H1 (cell line): ENCODE results near the gene DMBX1. TPM values are rescaled to one million over a fixed set of nuclear protein-coding genes. Genes with fewer than 3 reads are reported as not detected.

Experiments
- CBX5 ChIP-seq: fragments of 300-800, 300-1000 bp; sonication (generic); IDR thresholded peaks from 2 replicates; pipeline ENCODE4 v1.7.1; 2016; ENCODE audit warnings: antibody characterized with exemption, low read length, low read depth
- CEBPB ChIP-seq: IDR thresholded peaks from 2 replicates; pipeline ENCODE4 v1.6.1; 2012; ENCODE audit warnings: low read depth, low read length
- HDAC6 ChIP-seq: IDR thresholded peaks from one replicate; pipeline ENCODE4 v1.7.1; 2012; ENCODE audit warnings: low read depth, mild to moderate bottlenecking, inconsistent platforms, low read length, moderate library complexity
- KDM1A ChIP-seq: fragments of 200-600, 300-600 bp; sonication (generic); IDR thresholded peaks from 2 replicates; pipeline ENCODE4 v1.7.1; 2016; ENCODE audit warnings: mild to moderate bottlenecking, low read length, borderline replicate concordance
- KDM4A ChIP-seq: IDR thresholded peaks from one replicate; pipeline ENCODE4 v1.7.1; 2012; ENCODE audit warnings: low read depth, mild to moderate bottlenecking, moderate library complexity, low read length, inconsistent platforms; ENCODE audit not compliant: severe bottlenecking
- POLR2A ChIP-seq, 2 experiments: IDR thresholded peaks; 1 replicate in 1 of 2; 2 replicates in 1 of 2; pipeline ENCODE4 v1.6.1; 2011; ENCODE audit warnings: low read depth in 2 of 2, low read length in 2 of 2, mild to moderate bottlenecking in 2 of 2; ENCODE audit errors: control extremely low read depth in 1 of 2
- SIRT6 ChIP-seq: IDR thresholded peaks from one replicate; pipeline ENCODE4 v1.7.1; 2012; ENCODE audit warnings: low read length, inconsistent platforms
- SP2 ChIP-seq: IDR thresholded peaks from 2 replicates; pipeline ENCODE4 v1.6.1; 2012; ENCODE audit warnings: mild to moderate bottlenecking, low read length, inconsistent platforms
- SUZ12 ChIP-seq: fragments of 200-600 bp; sonication (generic); IDR thresholded peaks from 2 replicates; pipeline ENCODE4 v1.6.1; 2012; ENCODE audit warnings: mild to moderate bottlenecking, inconsistent platforms, low read length, moderate library complexity, mixed read lengths
- TAF1 ChIP-seq: IDR thresholded peaks from 2 replicates; pipeline ENCODE4 v1.6.1; 2011; ENCODE audit warnings: mild to moderate bottlenecking, low read depth, low read length
- polyA plus RNA-seq, 7 experiments: library from polyadenylated mRNA; depleted of rRNA in 3 of 7; stranded (reverse) in 5 of 7; unstranded in 2 of 7; fragments of >200 nt in 5 of 7; fragments of 200-250 nt in 2 of 7; gene quantifications; 1 replicate in 5 of 7; 2 replicates in 1 of 7; 4 replicates in 1 of 7; pipeline versions ENCODE4 v1.2.1 to v1.2.3, GENCODE V29; 2011 to 2013; ENCODE audit warnings: missing spikeins in 2 of 7, mixed read lengths in 2 of 7
- total RNA-seq: library from RNA; stranded (reverse); fragmentation: NEBNext Ultra II Directional; extraction: Animal tissue kit (Norgen Biotek cat#: 25700); gene quantifications from 2 replicates; pipeline ENCODE4 v1.2.1, GENCODE V29; 2021

DMBX1 gene
- total and polyA plus RNA-seq, 2 of the 8 experiments (the other 6 are each of a cell fraction or from before 2014, with no cell fraction given): 0.23 to 0.30 TPM

GRCh38 chr1:46466477-46467182 lies 23.0 kb upstream of the DMBX1 start (continued):
- TF ChIP-seq HDAC6 (no peak), CEBPB (no peak), CBX5 (no peak), POLR2A (IDR thresholded peaks at IDR 0.05; ENCODE audit: control extremely low read depth in 1 of 2, low read depth in 2 of 2, low read length in 2 of 2) (no peak), SP2 (no peak), SUZ12 (peak; percentile 62; the same call in 1 of the 2 replicates), SIRT6 (no peak), KDM1A (no peak), TAF1 (no peak), KDM4A (peak; percentile 86)
